Neural progenitor cell (in vitro differentiated cells): Measurements from ENCODE around the gene BRSK2.

Experiments
- EZH2 ChIP-seq: fragments of 200-600 bp; sonication (generic); IDR thresholded peaks from 2 replicates; pipeline ENCODE4 v1.6.1; 2017; ENCODE audit warnings: antibody characterized with exemption, mild to moderate bottlenecking, moderate library complexity
- EZH2phosphoT487 ChIP-seq: fragments of 200-600 bp; sonication (generic); IDR thresholded peaks from 2 replicates; pipeline ENCODE4 v1.6.1; 2017; ENCODE audit warnings: antibody characterized with exemption
- TF ChIP-seq, protein P1 (sequence below): fragments of 200-600 bp; sonication (generic); IDR thresholded peaks from 2 replicates; pipeline ENCODE4 v1.5.1; 2017; ENCODE audit warnings: antibody characterized with exemption, mild to moderate bottlenecking

- TF ChIP-seq, protein P1, sequence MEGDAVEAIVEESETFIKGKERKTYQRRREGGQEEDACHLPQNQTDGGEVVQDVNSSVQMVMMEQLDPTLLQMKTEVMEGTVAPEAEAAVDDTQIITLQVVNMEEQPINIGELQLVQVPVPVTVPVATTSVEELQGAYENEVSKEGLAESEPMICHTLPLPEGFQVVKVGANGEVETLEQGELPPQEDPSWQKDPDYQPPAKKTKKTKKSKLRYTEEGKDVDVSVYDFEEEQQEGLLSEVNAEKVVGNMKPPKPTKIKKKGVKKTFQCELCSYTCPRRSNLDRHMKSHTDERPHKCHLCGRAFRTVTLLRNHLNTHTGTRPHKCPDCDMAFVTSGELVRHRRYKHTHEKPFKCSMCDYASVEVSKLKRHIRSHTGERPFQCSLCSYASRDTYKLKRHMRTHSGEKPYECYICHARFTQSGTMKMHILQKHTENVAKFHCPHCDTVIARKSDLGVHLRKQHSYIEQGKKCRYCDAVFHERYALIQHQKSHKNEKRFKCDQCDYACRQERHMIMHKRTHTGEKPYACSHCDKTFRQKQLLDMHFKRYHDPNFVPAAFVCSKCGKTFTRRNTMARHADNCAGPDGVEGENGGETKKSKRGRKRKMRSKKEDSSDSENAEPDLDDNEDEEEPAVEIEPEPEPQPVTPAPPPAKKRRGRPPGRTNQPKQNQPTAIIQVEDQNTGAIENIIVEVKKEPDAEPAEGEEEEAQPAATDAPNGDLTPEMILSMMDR = no peak
- TF ChIP-seq EZH2 (no peak), EZH2phosphoT487 (no peak)
These were observed 61.4 kb downstream of the BRSK2 start for GRCh38 chr11:1450949-1451710.
